H9 (cell line): Measurements from ENCODE around the gene CDC42. TPM values are rescaled to one million over a fixed set of nuclear protein-coding genes. Genes with fewer than 3 reads are reported as not detected.

Experiments used
- DNase-seq: peaks from one replicate; pipeline ENCODE4 v3.0.0-alpha.2; 2017
- H2AFZ ChIP-seq: one replicate; pipeline ENCODE4 v1.6.1; 2013; ENCODE audit warnings: mild to moderate bottlenecking, low read length, control low read depth, moderate library complexity
- H2AK5ac ChIP-seq: 2 replicates; pipeline ENCODE4 v1.6.1; 2013; ENCODE audit warnings: low read length, control low read depth, mixed read lengths; ENCODE audit not compliant: insufficient read length
- H2BK120ac ChIP-seq: one replicate; pipeline ENCODE4 v1.6.1; 2013; ENCODE audit warnings: low read depth, mild to moderate bottlenecking, low read length, control low read depth, inconsistent platforms; ENCODE audit not compliant: poor library complexity, severe bottlenecking
- H2BK12ac ChIP-seq: 2 replicates; pipeline ENCODE4 v1.6.1; 2013; ENCODE audit warnings: low read length, control low read depth, mixed read lengths, low read depth; ENCODE audit not compliant: insufficient read length
- H2BK15ac ChIP-seq: 2 replicates; pipeline ENCODE4 v1.6.1; 2013; ENCODE audit warnings: low read depth, low read length, control low read depth
- H2BK20ac ChIP-seq: one replicate; pipeline ENCODE4 v1.6.1; 2013; ENCODE audit warnings: low read depth, mild to moderate bottlenecking, low read length, control low read depth, inconsistent platforms; ENCODE audit not compliant: poor library complexity, severe bottlenecking
- H2BK5ac ChIP-seq: 2 replicates; pipeline ENCODE4 v1.6.1; 2013; ENCODE audit warnings: low read length, control low read depth, mixed read lengths; ENCODE audit not compliant: insufficient read length
- H3K14ac ChIP-seq: 2 replicates; pipeline ENCODE4 v1.6.1; 2013; ENCODE audit warnings: low read length, control low read depth; ENCODE audit not compliant: insufficient read depth
- H3K18ac ChIP-seq: 2 replicates; pipeline ENCODE4 v1.6.1; 2013; ENCODE audit warnings: low read depth, mild to moderate bottlenecking, mixed read lengths, low read length, control low read depth; ENCODE audit not compliant: insufficient read length
- H3K23ac ChIP-seq: 2 replicates; pipeline ENCODE4 v1.6.1; 2013; ENCODE audit warnings: low read length, control low read depth, mixed read lengths, low read depth; ENCODE audit not compliant: insufficient read length
- H3K23me2 ChIP-seq: 2 replicates; pipeline ENCODE4 v1.6.1; 2013; ENCODE audit warnings: low read depth, mild to moderate bottlenecking, mixed read lengths, low read length, control low read depth; ENCODE audit not compliant: insufficient read length, poor library complexity, severe bottlenecking
- H3K27ac ChIP-seq: 2 replicates; pipeline ENCODE4 v1.5.1; 2013; ENCODE audit warnings: low read length, control low read depth, mixed read lengths, low read depth; ENCODE audit not compliant: insufficient read length
- H3K27me3 ChIP-seq: 2 replicates; pipeline ENCODE4 v1.6.1; 2013; ENCODE audit warnings: low read length, control low read depth, inconsistent platforms; ENCODE audit not compliant: insufficient read depth
- H3K4ac ChIP-seq: 2 replicates; pipeline ENCODE4 v1.6.1; 2013; ENCODE audit warnings: low read depth, mild to moderate bottlenecking, control low read depth, inconsistent platforms, low read length, moderate library complexity
- H3K4me1 ChIP-seq: 2 replicates; pipeline ENCODE4 v1.6.1; 2013; ENCODE audit warnings: low read length, control low read depth, inconsistent platforms; ENCODE audit not compliant: insufficient read depth
- H3K4me2 ChIP-seq: 2 replicates; pipeline ENCODE4 v1.6.1; 2013; ENCODE audit warnings: low read length, control low read depth, mixed read lengths; ENCODE audit not compliant: insufficient read length, insufficient read depth
- H3K56ac ChIP-seq: 2 replicates; pipeline ENCODE4 v1.6.1; 2013; ENCODE audit warnings: low read depth, mild to moderate bottlenecking, mixed read lengths, low read length, control low read depth; ENCODE audit not compliant: insufficient read length
- H3K79me1 ChIP-seq: 2 replicates; pipeline ENCODE4 v1.6.1; 2013; ENCODE audit warnings: low read depth, mild to moderate bottlenecking, moderate library complexity, low read length, control low read depth, inconsistent platforms; ENCODE audit not compliant: insufficient read depth, poor library complexity, severe bottlenecking
- H3K79me2 ChIP-seq: 2 replicates; pipeline ENCODE4 v1.6.1; 2013; ENCODE audit warnings: low read length, control low read depth, inconsistent platforms; ENCODE audit not compliant: insufficient read depth
- H3K9ac ChIP-seq: 2 replicates; pipeline ENCODE4 v1.6.1; 2013; ENCODE audit warnings: low read length, control low read depth, mixed read lengths; ENCODE audit not compliant: insufficient read length; ENCODE audit errors: extremely low read depth
- H3K9me3 ChIP-seq: one replicate; pipeline ENCODE4 v1.6.1; 2013; ENCODE audit warnings: low read depth, low read length, inconsistent platforms; ENCODE audit not compliant: control insufficient read depth
- H3T11ph ChIP-seq: one replicate; pipeline ENCODE4 v1.6.1; 2013; ENCODE audit warnings: mild to moderate bottlenecking, low read length, control low read depth, inconsistent platforms
- H4K20me1 ChIP-seq: one replicate; pipeline ENCODE4 v1.6.1; 2013; ENCODE audit not compliant: control insufficient read depth, insufficient read length, insufficient read depth
- H4K5ac ChIP-seq: 2 replicates; pipeline ENCODE4 v1.6.1; 2013; ENCODE audit warnings: low read depth, mild to moderate bottlenecking, mixed read lengths, low read length, control low read depth; ENCODE audit not compliant: insufficient read length
- H4K8ac ChIP-seq: replicated peaks from 2 replicates; pipeline ENCODE4 v1.6.1; 2013; ENCODE audit warnings: low read length, control low read depth, mixed read lengths, low read depth; ENCODE audit not compliant: insufficient read length
- H4K91ac ChIP-seq: 2 replicates; pipeline ENCODE4 v1.6.1; 2013; ENCODE audit warnings: low read depth, mild to moderate bottlenecking, moderate library complexity, mixed read lengths, low read length, control low read depth; ENCODE audit not compliant: insufficient read length
- H3K27ac Mint-ChIP-seq, 3 experiments: 2 replicates in 2 of 3; 3 replicates in 1 of 3; pipeline ENCODE4 v1.8.0; 2020 to 2021; ENCODE audit warnings: mixed read lengths in 3 of 3, mild to moderate bottlenecking in 1 of 3, moderate library complexity in 1 of 3
- H3K27me3 Mint-ChIP-seq: 2 replicates; pipeline ENCODE4 v1.8.0; 2021; ENCODE audit warnings: low read depth, mild to moderate bottlenecking, moderate library complexity, mixed read lengths
- H3K36me3 Mint-ChIP-seq, 3 experiments: 2 replicates in 2 of 3; 3 replicates in 1 of 3; pipeline ENCODE4 v1.8.0; 2020 to 2021; ENCODE audit warnings: low read depth in 3 of 3, mixed read lengths in 3 of 3; ENCODE audit not compliant: insufficient read depth in 1 of 3
- H3K4me1 Mint-ChIP-seq, 2 experiments: 2 replicates each; pipeline ENCODE4 v1.8.0; 2020; ENCODE audit warnings: mixed read lengths in 2 of 2
- H3K4me3 Mint-ChIP-seq, 2 experiments: 2 replicates in 1 of 2; 3 replicates in 1 of 2; pipeline ENCODE4 v1.8.0; 2020 to 2021; ENCODE audit warnings: mild to moderate bottlenecking in 2 of 2, mixed read lengths in 2 of 2, moderate library complexity in 1 of 2
- H3K9me3 Mint-ChIP-seq, 2 experiments: 2 replicates in 1 of 2; 3 replicates in 1 of 2; pipeline ENCODE4 v1.8.0; 2020; ENCODE audit warnings: mild to moderate bottlenecking in 2 of 2, mixed read lengths in 2 of 2, moderate library complexity in 1 of 2
- CTCF ChIP-seq: fragments of 200-600 bp; sonication (generic); conservative IDR thresholded peaks from 3 replicates; pipeline ENCODE4 v1.8.0; 2021; ENCODE audit warnings: antibody characterized with exemption, mild to moderate bottlenecking
- WGBS: extraction: QIAGEN DNeasy Blood & Tissue Kit; methylation state at CpG from one replicate; pipeline ENCODE4 v1.1.7; 2013; ENCODE audit warnings: missing lambda C conversion rate, low lambda C conversion rate, mixed read lengths; ENCODE audit not compliant: insufficient read length; ENCODE audit errors: extremely low coverage; 5-methylcytosine and 5-hydroxymethylcytosine counted together
- total RNA-seq: library from RNA; stranded (reverse); gene quantifications from 2 replicates; pipeline ENCODE4 v1.2.1, GENCODE V29; 2021

Gene CDC42
- total RNA-seq, 1 experiment from 2014 or later: 197 TPM

DNA sequence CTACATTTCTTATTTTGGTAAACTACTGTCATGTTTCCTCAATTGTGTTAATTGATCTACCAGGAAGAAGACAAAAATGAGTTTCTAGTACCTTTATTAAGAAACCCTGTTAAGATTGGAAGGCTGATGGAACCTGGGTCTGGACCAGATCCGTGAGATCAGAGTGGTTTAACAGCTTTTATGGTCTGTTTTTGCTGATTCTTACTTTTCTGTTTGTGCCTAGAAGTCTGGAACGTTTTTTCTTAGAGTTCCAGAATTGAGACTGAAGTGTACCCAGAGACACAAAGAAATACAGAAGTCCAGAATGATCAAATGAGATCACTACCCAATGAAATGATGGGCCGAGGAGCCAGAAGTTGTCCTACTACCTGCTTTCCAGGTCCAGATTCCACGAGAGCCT, 22.5 kb upstream of the CDC42 start:
- WGBS: no CpG with 5 or more reads among the region's 4 CpGs
- Histone ChIP-seq H3T11ph (no peak overlapping the region), H2BK5ac (no peak overlapping the region), H4K5ac (no peak overlapping the region), H3K23me2 (peaks cover 1% of the 10 kb centered on the region), H3K4me2 (no peak overlapping the region), H2BK15ac (no peak overlapping the region), H3K79me1 (no peaks in the 10 kb centered on the region), H3K27me3 (no peaks in the 10 kb centered on the region), H3K9me3 (no peaks in the 10 kb centered on the region), H2BK120ac (no peak overlapping the region), H2BK12ac (no peak overlapping the region), H2AK5ac (no peak overlapping the region), H4K8ac (no peak overlapping the region), H3K4me1 (peaks cover 3% of the 10 kb centered on the region; the same call in 1 of the 2 replicates), H3K27ac (no peak overlapping the region), H3K18ac (no peak overlapping the region), H3K56ac (no peak overlapping the region), H3K14ac (no peak overlapping the region), H3K9ac (no peak overlapping the region), H4K91ac (no peak overlapping the region), H2AFZ (no peak overlapping the region), H3K4ac (no peak overlapping the region), H3K79me2 (no peaks in the 10 kb centered on the region), H4K20me1 (no peaks in the 10 kb centered on the region), H3K23ac (no peak overlapping the region), H2BK20ac (no peak overlapping the region)
- Mint-ChIP-seq H3K9me3 (no peaks in the 10 kb centered on the region), H3K27me3 (no peaks in the 10 kb centered on the region), H3K27ac (no peak overlapping the region), H3K4me3 (no peak overlapping the region), H3K4me1 (peaks cover 6 to 16% of the 10 kb centered on the region in 2 experiments), H3K36me3 (peaks cover 0 to 15% (median 9%) of the 10 kb centered on the region in 3 experiments; a peak in 5 of 7 replicates)
- no peak for TF ChIP-seq CTCF
- no peak for DNase-seq
